HG02798 (cell line): ENCODE data around the gene SERTM2.
"Not testable (repeated sequence)": the region's sequence is repeated elsewhere in the genome, so short reads cannot be mapped to it uniquely, and the experiment has no call there.

Experiments used
- ATAC-seq: cut with Tn5 transposase; IDR thresholded peaks from one replicate; pipeline ENCODE4 v1.9.1; 2021; ENCODE audit warnings: mild to moderate bottlenecking; ENCODE audit not compliant: unreplicated experiment, poor library complexity

Gene SERTM2

DNA sequence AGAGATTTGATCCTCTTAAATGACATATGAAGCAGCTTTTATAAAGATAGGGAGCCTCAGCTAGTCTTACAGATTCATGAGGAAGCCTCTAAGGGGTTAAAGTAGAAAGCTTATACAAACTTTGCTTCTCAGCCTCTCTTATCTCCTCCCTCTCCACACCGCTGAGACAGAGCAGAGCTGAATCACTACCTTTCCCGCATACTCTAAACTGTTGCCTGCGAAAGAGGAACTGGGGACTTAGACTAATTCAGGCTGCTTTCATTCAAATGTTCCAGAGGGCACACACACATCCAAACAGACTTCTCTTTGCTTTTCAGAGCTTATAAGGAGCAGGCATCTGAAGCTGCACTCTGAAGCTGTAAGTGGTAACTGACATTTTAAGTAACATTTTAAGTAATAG is at the start of gene SERTM2:
Gene SERTM2, plus strand, starts transcription at position 169 of the 400 bp plus-strand sequence. CDS start 7,213 bp downstream, outside the sequence.
- peak; percentile 65 for ATAC-seq

DNA sequence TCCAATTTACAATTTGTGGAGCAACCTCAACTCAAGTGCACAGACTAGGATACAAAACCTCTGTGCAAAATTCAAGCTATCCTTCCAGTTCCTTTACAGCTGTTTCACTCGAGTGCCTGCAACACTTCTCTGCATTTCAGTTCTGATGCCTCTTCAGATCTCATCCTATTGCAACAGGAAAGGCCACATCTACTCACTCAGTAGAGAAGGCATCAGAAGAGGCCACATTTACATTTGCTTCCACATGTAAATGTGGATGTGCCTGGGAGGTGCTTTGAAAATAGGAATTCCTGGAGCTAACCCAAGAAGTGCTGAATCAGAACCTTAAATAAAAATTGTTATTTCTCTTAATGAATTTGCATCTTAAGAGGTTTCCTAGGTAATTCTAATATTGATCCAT is 45.8 kb upstream of the SERTM2 start:
- no peak for ATAC-seq

DNA sequence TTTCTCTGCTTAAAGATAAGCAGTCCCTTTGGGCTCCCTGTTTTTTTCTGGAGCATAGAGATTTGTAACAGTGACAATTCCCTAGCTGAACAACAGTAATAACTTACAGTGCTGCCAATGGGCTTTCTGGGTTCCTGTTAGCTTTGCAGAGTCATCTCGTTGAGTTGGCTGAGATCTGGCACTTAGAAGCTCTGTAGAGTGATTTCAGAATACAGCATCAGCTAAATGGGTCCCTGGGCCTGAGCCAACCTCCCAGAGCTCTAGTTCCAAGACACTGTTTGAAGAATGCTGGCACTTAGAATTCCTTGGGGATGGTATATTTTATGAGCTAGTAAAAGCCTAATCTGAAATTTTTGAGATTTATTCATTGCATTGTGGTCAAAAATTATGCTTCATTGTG is 43.5 kb upstream of the SERTM2 start:
- no peak for ATAC-seq

GRCh38 chrX:111470681-111471403 is 40.6 kb upstream of the SERTM2 start:
- ATAC-seq: no peak

GRCh38 chrX:111481896-111482295 is 29.5 kb upstream of the SERTM2 start:
- ATAC-seq: no peak

DNA sequence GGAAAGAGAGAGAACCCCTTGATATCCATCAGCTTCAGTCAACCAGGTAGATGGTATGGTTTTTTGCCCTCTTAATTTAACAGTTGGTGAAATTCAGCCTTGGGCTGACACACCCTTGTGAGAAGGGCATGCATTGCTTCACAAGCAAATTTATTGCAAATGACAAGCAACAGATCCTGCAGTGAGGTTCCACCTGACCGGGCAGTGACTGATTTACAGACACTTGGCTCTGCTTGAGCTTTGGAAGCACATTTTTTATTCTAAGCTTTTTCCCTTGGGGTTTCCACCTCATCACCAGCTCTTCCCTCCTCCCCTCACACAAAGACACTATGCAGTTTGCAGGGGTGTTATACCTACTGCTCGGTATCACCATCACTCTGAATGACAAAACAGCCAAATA is 28.3 kb upstream of the SERTM2 start:
- no peak for ATAC-seq

DNA sequence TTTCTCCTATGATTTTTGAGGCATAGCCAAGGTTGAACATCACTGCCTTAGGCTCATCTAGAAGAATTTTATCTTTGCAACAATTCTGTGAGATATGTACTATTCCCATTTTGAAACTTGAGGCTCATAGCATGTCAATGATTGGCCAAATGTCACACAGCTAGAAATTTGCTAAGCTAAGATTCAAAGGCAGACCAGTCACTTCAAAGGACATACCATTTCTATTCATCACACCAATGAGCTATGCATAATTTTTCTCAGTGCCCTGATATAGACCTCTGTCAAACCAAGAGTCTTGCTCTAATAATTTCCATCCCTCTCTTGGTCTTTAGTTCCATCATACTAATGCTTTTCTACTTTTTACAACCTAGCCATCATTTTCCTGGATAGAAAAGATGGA is 27.6 kb upstream of the SERTM2 start:
- ATAC-seq: no peak

- ATAC-seq: no peak
Observed at GRCh38 chrX:111490688-111491087, 20.8 kb upstream of the SERTM2 start.

DNA sequence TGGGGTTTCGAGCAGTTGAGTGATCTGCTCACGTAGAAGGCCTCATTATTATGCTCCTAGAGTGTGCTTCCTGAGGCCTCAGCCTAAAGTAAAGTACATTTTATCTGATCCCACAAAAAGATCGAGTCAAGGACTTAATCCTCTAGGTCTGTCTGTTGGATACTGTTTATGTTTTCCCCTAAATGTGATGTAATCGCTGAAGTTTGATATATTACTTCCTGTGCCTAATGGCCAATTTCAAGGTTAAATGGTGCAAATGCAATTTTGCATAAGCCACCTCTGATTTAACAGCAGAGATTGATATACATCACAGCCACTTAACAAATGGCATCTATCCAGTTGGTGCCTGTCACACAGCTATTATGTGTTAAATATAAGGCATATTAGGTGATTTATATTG is 19.4 kb upstream of the SERTM2 start:
- ATAC-seq: no peak

DNA sequence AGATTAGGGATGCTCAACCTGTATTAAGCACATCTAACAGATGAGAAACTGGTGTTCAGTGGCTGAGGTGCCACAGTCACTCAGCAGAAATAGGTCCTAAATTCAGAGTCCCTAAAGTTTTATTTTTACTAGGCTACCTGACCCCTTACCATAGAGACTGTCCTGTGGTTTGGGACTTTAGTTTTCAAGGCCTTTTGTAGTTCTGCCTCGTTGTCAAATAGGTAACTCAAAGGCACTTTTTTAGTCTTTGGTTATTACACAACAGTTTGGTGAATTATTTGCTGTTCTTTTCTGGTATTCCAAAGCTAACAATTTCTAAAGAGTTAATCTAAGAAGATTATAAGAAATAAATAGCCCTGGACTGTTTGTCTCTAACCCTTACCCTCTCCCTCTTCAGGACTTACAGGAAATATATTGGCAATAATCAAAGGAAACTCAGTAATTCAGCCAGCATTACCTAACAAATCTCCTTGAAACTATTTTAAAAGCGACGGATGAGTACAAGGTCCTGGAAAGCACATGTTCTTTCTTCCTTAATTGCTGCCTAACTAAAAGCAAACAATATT is 12.8 kb upstream of the SERTM2 start:
- no peak for ATAC-seq

DNA sequence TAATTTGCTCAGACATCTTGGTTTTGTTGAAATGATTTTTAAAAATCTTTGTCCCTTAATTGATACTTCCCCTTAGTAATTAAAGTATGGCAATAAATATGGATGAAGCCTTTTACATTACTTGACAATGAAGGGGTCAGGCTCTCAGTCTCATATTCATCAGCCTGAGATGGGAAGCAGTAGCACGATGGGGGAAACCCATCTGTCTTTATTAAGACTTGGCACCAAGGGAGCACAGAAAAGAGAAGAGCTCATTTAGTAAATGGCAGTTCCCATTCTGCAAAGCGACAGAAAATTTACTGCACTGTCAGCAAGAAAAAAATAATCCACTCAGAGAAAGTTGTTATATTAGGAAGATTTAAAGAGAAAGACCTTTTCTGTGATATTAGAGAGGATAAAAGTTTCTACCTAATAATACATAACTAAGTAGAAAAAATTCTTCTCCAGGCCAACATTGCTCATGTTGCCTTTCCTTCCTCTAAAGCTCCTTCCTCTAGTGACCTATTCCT is 7.9 kb upstream of the SERTM2 start:
- no peak for ATAC-seq

GRCh38 chrX:111504941-111505340 is 6.5 kb upstream of the SERTM2 start:
- no peak for ATAC-seq

DNA sequence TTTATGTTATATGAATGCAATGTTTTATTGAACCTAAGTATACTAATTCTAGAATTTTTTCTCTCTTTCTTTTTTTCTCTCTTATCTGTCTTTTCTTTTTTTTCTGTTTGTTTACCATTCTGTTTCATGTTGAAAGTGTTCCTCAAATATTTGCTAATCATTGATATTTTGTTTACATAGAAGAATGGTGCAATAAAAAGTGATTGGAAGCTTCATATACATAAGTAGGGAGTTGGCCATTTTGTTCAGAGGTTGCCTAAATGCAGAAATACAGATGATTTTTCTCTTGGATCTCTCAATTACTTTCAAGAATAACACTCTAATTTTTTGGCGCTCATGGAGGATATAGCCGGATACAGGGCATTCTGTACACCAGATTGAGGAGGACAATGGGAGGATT is 5.7 kb upstream of the SERTM2 start:
- no peak for ATAC-seq

- ATAC-seq: no peak
Observed at GRCh38 chrX:111506826-111507225, 4.6 kb upstream of the SERTM2 start.

DNA sequence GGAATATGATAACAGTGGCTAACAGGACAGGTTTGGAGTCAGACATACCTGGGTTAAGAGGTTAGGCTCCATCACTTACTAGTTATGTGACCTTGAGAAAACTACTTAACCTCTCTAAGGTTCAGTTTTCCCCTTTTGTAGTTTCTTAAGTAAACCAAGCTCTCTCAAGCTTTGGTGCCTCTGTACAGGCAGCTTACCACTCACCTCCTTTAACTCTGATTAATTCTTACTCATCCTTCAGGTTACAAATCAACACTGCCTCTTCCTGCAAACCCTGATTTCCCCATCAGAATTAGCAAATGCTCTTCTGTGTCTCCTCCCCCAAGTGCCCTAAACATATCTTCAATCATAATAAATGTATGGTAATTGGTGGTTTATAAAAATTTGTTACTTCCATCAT is 3.5 kb upstream of the SERTM2 start:
- ATAC-seq: no peak

DNA sequence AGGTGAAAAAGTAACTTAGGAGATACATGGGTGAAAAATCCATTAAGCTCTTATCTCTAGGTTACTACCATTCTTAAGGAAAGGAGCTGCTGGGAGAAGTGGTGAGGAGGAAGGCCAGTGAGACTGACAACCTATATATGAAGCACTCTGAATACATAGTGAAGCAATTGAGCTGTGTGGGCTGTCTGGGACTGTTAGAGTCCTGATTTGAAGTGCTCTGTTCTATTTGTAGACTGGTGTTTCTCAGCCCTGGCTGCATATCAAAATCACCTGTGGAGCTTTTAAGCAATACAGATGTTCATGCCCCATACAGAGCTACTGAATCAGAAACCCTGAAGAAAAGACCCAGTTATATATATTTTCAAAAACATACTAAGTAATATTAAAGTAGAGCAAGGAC is 3.9 kb downstream of the SERTM2 start:
- no peak for ATAC-seq

GRCh38 chrX:111518667-111519066 is 7.2 kb downstream of the SERTM2 start:
- ATAC-seq: no peak

- no peak for ATAC-seq
Observed at GRCh38 chrX:111519215-111519614, 7.8 kb downstream of the SERTM2 start.

GRCh38 chrX:111520506-111520905 is 9.1 kb downstream of the SERTM2 start:
- ATAC-seq: no peak

GRCh38 chrX:111521169-111521568 is 9.7 kb downstream of the SERTM2 start:
- ATAC-seq: no peak

- no peak for ATAC-seq
Observed at GRCh38 chrX:111543212-111543741, 31.8 kb downstream of the SERTM2 start.

- not testable (repeated sequence) for ATAC-seq
Observed at GRCh38 chrX:111549235-111549634, 37.8 kb downstream of the SERTM2 start.
